GM10248 (cell line): ENCODE results near the gene MAGED2.
"Not testable (repeated sequence)": the region's sequence is repeated elsewhere in the genome, so short reads cannot be mapped to it uniquely, and the experiment has no call there.

Experiments
- CTCF ChIA-PET: fragments of 300-600 bp; sonication (Branson Sonifier 250); formaldehyde crosslinking; extraction: SDS; loops from one replicate; lab custom pipeline; 2021; ENCODE audit warnings: antibody characterized with exemption; lab: Yijun Ruan, JAX
- POLR2A ChIA-PET: fragments of 350-650 bp; sonication (Branson Sonifier 250); formaldehyde crosslinking; extraction: SDS; loops from one replicate; lab custom pipeline; 2020; ENCODE audit warnings: antibody characterized with exemption; lab: Yijun Ruan, JAX
- DNase-seq: peaks from one replicate; pipeline ENCODE4 v3.0.0; 2012; ENCODE audit errors: extremely low spot score
- TF ChIP-seq, protein P1 (sequence below): IDR thresholded peaks from 2 replicates; pipeline ENCODE4 v1.5.1; 2012; ENCODE audit warnings: mild to moderate bottlenecking, low read depth; ENCODE audit errors: extremely low read depth, missing control alignments, control extremely low read depth

The MAGED2 gene, protein sequence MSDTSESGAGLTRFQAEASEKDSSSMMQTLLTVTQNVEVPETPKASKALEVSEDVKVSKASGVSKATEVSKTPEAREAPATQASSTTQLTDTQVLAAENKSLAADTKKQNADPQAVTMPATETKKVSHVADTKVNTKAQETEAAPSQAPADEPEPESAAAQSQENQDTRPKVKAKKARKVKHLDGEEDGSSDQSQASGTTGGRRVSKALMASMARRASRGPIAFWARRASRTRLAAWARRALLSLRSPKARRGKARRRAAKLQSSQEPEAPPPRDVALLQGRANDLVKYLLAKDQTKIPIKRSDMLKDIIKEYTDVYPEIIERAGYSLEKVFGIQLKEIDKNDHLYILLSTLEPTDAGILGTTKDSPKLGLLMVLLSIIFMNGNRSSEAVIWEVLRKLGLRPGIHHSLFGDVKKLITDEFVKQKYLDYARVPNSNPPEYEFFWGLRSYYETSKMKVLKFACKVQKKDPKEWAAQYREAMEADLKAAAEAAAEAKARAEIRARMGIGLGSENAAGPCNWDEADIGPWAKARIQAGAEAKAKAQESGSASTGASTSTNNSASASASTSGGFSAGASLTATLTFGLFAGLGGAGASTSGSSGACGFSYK

DNA sequence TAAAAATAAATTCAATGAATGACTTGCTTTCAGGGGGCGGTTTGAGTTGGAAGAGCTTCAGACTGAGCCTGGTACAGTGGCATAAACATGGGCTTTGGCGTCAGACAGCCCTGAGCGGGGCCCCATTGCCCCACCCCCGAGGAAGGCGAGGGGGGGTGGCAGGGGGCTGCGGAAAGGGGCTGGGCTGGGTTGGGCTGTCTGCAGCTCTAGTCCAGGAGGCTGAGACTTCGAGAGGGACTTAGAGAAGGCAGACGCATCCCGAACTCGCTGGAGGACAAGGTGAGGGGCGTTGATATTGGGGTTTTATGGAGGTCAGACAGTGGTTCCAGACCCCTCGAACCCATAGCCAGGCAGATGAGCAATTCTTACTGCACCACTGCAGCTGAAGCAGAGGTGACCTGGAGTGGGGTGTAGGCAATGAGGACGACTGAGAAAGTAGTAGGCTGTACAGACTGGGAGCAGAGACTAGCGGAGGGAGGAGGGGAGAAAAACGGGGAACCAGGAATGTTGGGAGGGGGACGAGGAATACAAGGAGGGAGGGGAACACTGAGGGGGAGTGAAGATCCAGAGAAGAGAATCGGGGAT lies at the start of gene MAGED2:
MAGED2 (plus strand) TSS at position 222 of the 585 bp plus-strand sequence. CDS start 1,587 bp downstream, outside the sequence.
- TF ChIP-seq, protein P1, sequence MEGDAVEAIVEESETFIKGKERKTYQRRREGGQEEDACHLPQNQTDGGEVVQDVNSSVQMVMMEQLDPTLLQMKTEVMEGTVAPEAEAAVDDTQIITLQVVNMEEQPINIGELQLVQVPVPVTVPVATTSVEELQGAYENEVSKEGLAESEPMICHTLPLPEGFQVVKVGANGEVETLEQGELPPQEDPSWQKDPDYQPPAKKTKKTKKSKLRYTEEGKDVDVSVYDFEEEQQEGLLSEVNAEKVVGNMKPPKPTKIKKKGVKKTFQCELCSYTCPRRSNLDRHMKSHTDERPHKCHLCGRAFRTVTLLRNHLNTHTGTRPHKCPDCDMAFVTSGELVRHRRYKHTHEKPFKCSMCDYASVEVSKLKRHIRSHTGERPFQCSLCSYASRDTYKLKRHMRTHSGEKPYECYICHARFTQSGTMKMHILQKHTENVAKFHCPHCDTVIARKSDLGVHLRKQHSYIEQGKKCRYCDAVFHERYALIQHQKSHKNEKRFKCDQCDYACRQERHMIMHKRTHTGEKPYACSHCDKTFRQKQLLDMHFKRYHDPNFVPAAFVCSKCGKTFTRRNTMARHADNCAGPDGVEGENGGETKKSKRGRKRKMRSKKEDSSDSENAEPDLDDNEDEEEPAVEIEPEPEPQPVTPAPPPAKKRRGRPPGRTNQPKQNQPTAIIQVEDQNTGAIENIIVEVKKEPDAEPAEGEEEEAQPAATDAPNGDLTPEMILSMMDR: no peak
- ChIA-PET CTCF (no interaction called here), POLR2A (no interaction called here)
- peak; percentile 18 for DNase-seq

DNA sequence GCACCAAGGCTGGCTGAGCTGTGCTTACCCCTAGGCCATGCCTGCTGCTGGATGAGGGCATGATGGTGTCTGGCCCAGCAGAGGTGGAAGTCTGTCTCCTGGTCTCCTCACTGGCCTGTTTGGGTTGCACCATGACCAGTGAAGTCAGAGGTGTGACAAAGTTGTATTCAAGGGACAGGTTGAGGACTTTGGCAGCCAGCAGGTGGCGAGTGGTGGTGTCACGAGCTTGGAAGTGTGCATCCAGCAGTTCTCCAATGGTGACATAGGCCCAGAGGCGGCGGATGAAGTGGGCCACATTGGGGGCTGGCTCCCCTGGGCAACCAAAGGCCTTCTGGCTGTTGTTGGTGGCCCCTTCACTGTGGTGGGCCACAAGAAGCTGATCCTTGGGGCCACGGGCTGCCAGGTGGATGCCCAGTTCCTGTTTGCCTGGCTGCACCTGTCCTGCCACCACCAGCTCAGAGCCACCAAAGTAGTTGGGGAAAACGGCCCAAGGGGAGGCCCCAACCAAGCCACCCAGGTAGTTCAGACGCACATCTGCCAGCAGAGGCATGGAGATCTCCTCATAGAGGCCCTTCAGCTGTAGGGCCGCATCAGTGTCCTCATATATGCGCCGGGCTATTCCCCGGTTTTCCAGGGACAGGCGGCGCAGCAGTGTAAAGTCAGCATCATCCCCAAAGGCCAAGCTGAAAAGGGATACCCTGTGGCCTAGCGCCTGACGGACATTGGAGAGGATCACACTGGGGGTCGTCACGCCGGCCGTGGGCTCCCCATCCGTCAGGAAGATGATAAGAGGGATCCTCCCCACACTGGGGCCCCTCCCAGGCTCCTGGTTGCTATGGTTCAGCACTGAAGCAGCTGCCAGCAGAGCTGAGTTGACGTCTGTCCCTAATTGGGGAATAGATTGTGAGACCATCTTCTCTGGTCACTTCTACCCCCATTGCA lies 49.2 kb upstream of the MAGED2 start:
- DNase-seq: no peak
- CTCF ChIA-PET: no interaction called here
- TF ChIP-seq, protein P1: no peak
- POLR2A ChIA-PET: no interaction called here

DNA sequence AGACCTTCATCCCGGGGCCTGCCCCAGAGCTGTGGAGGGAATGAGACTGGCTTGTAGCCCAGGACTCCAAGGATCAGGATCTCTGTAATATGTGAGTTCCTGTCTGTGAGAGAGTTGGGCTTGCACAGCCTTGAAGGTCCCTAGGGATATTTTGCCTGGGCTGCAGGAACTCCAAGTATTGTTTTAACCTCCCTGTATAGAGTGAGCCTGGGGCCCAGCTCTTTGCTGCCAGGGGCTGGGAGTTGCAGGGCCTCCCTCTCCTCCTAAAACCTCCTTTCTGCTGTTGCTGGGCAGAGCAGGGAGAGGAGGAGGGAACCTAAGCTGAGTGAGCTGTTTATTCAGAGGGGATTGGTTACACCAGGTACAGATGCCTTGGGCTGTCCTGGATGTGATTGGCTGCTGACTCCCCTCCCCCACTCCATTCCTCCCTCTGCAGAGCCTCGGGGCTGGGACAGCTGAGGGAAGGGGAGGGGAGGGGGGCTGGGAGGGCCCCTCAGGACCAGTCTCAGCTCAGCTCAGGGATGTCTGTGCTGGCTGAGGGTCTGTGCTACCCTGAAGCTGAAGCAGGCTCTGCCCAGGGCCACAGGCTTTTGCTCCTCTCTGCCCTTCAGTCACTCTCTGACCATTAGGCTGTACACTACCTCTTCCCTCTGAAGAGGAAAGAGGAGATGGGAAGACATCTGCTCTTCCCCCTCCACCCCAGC lies 33.0 kb upstream of the MAGED2 start:
- CTCF ChIA-PET, DNase-seq, POLR2A ChIA-PET: not testable (repeated sequence)

DNA sequence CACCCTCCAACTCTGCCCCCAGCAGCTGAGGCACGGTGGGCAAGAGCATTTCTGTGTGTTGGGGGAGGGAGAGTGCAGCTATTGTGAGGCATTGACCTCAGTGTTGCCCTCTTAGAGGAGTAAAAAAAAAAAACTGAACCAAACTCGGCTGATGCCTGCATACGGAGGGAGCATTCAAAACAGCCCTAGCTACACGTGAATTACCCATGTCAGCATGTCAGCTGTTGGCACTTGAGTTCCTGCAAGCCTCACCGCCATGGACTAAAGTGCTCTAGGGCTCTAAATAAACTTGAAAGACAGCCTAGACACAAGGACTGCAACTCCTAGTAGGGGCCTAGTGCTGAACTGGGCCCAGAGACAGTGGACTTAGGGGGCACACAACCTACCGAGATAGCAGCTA lies 31.5 kb upstream of the MAGED2 start:
- ChIA-PET POLR2A (no interaction called here), CTCF (no interaction called here)
- TF ChIP-seq, protein P1: no peak
- no peak for DNase-seq

DNA sequence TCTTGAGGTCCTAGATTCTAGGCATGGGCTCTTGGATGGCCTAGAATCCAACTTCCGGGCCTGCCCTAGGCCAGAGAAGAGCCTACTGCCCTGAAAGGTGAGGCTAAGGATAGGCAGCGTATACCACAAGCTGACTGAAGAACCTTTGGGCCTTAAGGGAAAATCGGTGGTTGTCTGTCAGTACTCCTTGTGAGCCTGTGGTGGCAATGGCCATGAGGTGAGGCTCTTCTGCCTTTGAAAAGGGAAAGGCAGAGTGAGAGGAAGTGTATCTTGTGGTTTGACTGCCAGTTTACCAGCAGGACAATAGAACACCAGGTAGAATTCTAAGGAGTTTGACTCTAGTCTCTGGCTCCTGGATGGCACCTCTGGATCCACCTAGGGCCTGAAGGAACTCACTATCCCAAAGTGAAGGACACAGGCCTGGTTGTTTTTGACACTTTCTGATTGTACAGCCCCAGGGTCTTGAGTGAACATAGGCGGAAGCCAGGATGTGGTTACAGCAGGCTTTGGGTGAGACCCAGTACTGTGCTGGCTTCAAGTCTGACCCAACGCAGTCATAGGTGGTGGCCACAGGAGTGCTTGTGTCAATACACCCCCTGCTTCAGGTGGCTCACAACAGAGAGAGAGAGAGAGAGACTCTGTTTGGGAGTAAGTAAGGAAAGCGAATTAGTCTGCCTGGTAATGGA lies 30.4 kb upstream of the MAGED2 start:
- TF ChIP-seq, protein P1: no peak
- CTCF ChIA-PET: no interaction called here
- POLR2A ChIA-PET: no interaction called here
- no peak for DNase-seq

DNA sequence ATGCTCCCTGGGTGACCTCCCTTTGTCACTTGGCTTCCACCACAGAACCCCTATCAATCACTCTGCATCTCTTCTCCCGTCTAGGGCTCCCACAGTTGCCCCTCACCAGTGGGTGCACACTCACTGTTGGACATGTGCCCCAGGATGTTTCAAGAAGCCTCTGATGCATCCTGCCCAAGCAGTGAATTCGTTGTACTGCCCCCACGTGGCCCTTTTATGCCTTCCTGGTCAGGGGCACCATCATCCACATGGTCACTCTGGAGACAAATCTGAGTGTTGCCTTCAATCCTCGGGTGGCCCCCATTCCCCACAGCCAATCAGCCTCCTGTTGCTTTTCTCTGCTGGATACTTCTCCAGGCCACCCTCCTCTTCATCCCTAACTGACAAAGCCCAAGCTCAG lies 21.6 kb upstream of the MAGED2 start:
- TF ChIP-seq, protein P1: peak; percentile 13
- DNase-seq: peak; percentile 17
- POLR2A ChIA-PET: no interaction called here
- CTCF ChIA-PET: interaction anchor here (1.1 kb wide), 1 partner anchor 146 kb away, joined by 3 read pairs; no protein-coding TSS in a partner anchor
